CD4-positive, alpha-beta T cell treated with Interleukin-1 beta for 1 hour (primary cell): ENCODE results near the gene BDH2.

Experiments
- DNase-seq, 2 donors: peaks; one replicate each; pipeline ENCODE4 v3.0.0-alpha.2; 2020 to 2022

The BDH2 gene

GRCh38 chr4:103079621-103080020 is 20.0 kb downstream of the BDH2 start:
- no peak for DNase-seq

GRCh38 chr4:103076747-103077347 is 22.8 kb downstream of the BDH2 start, which contains the start of gene SLC9B2:
Gene SLC9B2 (minus strand): TSS chr4:103076761. CDS start chr4:103067550, 9,211 bp downstream.
- peak in 1 of 2 donors; percentile 46 for DNase-seq

- DNase-seq: peak; percentile 63 to 71
Measured at GRCh38 chr4:103075894-103076746, 23.5 kb downstream of the BDH2 start.

GRCh38 chr4:103075435-103075893 is 24.2 kb downstream of the BDH2 start:
- DNase-seq: no peak

GRCh38 chr4:103074744-103075434 is 24.7 kb downstream of the BDH2 start:
- DNase-seq: no peak

- DNase-seq: no peak
Measured at GRCh38 chr4:103073792-103074438, 25.7 kb downstream of the BDH2 start.

- DNase-seq: no peak
Measured at GRCh38 chr4:103067841-103068547, 31.6 kb downstream of the BDH2 start.

GRCh38 chr4:103060453-103061148 is 39.0 kb downstream of the BDH2 start:
- DNase-seq: no peak

GRCh38 chr4:103054030-103054429 is 45.6 kb downstream of the BDH2 start:
- no peak for DNase-seq

GRCh38 chr4:103052779-103053178 is 46.9 kb downstream of the BDH2 start:
- DNase-seq: no peak

GRCh38 chr4:103052145-103052544 is 47.5 kb downstream of the BDH2 start:
- DNase-seq: no peak

- DNase-seq: no peak
Measured at GRCh38 chr4:103050736-103051436, 48.7 kb downstream of the BDH2 start.

- peak; percentile 36 to 60 for DNase-seq
Measured at GRCh38 chr4:103046416-103047290, 53.0 kb downstream of the BDH2 start.

GRCh38 chr4:103044183-103044582 is 55.5 kb downstream of the BDH2 start:
- no peak for DNase-seq

- DNase-seq: no peak
Measured at GRCh38 chr4:103036169-103036568, 63.5 kb downstream of the BDH2 start.

GRCh38 chr4:103032574-103032973 is 67.1 kb downstream of the BDH2 start:
- no peak for DNase-seq

GRCh38 chr4:103030791-103031190 is 68.8 kb downstream of the BDH2 start:
- no peak for DNase-seq

GRCh38 chr4:103029300-103029699 is 70.3 kb downstream of the BDH2 start:
- DNase-seq: no peak
